HEK293T (cell line): ENCODE measurements around the gene TFR2.

Experiments
- CTBP1 ChIP-seq: fragments of 450-650 bp; IDR thresholded peaks from 2 replicates; pipeline ENCODE4 v1.6.1; 2016; ENCODE audit warnings: borderline replicate concordance
- FOXK2 ChIP-seq: fragments of 450-650 bp; IDR thresholded peaks from 2 replicates; pipeline ENCODE4 v1.6.1; 2016; ENCODE audit warnings: mild to moderate bottlenecking
- FOXM1 ChIP-seq: fragments of 450-650 bp; IDR thresholded peaks from 2 replicates; pipeline ENCODE4 v1.6.1; 2017; ENCODE audit warnings: mild to moderate bottlenecking, borderline replicate concordance
- LEF1 ChIP-seq: fragments of 450-650 bp; IDR thresholded peaks from 2 replicates; pipeline ENCODE4 v1.6.1; 2017; ENCODE audit warnings: mild to moderate bottlenecking, borderline replicate concordance
- SP1 ChIP-seq: fragments of 450-650 bp; IDR thresholded peaks from 2 replicates; pipeline ENCODE4 v1.6.1; 2017
- SUZ12 ChIP-seq: fragments of 450-650 bp; IDR thresholded peaks from 2 replicates; pipeline ENCODE4 v1.6.1; 2016; ENCODE audit warnings: mild to moderate bottlenecking
- TARDBP ChIP-seq: fragments of 450-650 bp; IDR thresholded peaks from 2 replicates; pipeline ENCODE4 v1.6.1; 2016
- ZNF384 ChIP-seq: fragments of 450-650 bp; IDR thresholded peaks from 2 replicates; pipeline ENCODE4 v1.6.1; 2016

GRCh38 chr7:100598425-100598824 is 42.9 kb downstream of the TFR2 start:
- TF ChIP-seq SP1 = no peak
- TF ChIP-seq FOXM1 = no peak
- TF ChIP-seq SUZ12 = no peak
- no peak for TF ChIP-seq TARDBP
- TF ChIP-seq FOXK2 = no peak
- TF ChIP-seq LEF1 = no peak
- no peak for TF ChIP-seq CTBP1
- no peak for TF ChIP-seq ZNF384
